ENCODE measurements around the gene ZCCHC2.

The ZCCHC2 gene

DNA sequence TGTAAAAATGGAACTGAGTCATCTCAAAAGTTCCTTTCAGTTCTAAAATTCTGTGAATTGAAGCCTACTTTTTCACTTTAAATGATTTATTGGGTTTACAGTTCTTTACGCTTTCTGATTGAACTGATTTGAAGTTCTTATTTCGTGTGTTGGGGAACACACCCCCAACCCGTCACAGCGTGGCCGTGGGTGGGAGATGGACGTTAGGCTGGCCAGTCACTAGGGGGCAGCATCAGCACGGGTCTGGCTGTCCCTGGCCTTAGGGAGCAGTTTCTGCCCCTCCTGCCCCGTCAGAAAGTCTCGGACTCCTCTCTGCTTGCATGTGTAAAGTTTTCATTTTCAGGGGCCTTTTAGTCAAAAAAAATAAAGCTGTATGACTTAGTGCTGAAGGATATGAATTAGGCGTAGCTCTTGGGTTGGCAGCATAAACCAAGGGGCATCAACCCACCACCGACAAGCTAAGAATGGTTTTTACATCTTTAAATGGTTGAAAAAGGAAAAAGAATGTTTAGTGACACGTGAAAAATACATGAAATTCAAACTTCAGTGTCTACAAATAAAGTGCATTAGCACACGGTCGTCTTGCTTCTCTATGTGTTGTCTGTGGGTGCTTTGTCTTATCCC, 63.4 kb downstream of the ZCCHC2 start:
- H3K4me1 Mint-ChIP-seq (ENCODE audit: low read depth), result peaks cover 36% of the 10 kb centered on the region
- peak overlapping the region; percentile 87 for H3K27ac Mint-ChIP-seq
- H3K36me3 Mint-ChIP-seq (ENCODE audit: low read depth), result peaks cover 28% of the 10 kb centered on the region
- no peaks in the 10 kb centered on the region for H3K27me3 Mint-ChIP-seq (ENCODE audit: low read depth)
- peak overlapping the region; percentile 30 for H3K4me3 Mint-ChIP-seq
- no peaks in the 10 kb centered on the region for H3K9me3 Mint-ChIP-seq
- peak; percentile 85 for DNase-seq (ENCODE audit: low spot score)

DNA sequence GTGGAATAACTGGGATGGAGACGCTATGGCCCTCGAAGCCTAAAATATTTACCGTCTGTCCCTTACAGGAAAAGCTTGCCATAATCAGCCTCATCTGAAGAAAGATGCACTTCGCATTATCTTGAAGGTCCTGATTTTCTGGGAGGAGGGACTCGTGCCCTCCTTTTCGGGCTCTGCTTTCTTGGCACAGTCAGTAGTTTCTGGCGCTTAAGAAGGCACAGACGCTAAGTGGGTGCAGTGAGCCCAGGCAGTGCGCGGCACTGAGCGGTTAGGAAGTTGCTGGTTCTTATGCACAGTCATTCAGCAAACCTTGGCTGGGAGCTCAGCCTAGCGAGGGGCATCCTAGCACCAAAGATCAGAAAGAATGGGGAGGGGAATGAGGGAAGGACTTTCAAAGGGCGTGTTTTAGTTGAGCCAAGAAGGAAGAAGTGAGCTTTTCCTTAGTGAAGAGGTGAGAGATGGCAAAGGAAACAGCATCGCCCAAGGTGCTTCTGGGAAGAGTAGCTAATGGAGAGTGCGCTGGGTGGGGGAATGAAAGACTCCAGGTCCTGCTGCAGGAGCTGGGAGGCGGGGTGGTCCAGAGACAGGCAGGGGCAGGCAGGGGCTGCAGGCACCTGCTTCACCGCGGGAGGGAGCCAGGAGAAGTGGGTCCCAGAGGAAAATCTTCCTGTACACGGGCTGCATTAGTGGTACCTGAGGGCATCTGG, 64.1 kb downstream of the ZCCHC2 start:
- H3K27me3 Mint-ChIP-seq (ENCODE audit: low read depth), result no peaks in the 10 kb centered on the region
- no peak overlapping the region for H3K27ac Mint-ChIP-seq
- no peak for DNase-seq (ENCODE audit: low spot score)
- no peak overlapping the region for H3K4me3 Mint-ChIP-seq
- peaks cover 36% of the 10 kb centered on the region for H3K4me1 Mint-ChIP-seq (ENCODE audit: low read depth)
- peaks cover 25% of the 10 kb centered on the region for H3K36me3 Mint-ChIP-seq (ENCODE audit: low read depth)
- H3K9me3 Mint-ChIP-seq, result no peaks in the 10 kb centered on the region

DNA sequence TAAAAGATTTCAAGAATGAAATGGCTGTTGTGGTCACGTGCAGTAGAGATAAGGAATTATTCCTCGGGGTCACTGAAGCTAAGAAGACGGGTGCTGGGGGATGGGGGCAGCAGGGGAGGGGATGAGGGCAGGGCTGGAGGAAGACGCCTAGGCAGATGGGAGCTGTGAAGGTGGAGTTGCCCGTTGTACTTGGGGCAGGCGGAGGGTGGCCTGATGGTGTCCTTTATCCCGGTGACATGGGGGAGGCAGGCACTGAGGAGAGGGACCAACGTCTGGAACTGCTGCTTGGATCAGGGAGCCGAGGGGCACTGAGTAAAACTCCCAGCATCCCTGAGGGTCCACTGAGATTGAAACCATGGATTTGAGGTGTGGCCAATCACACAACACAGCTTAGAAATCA, 64.9 kb downstream of the ZCCHC2 start:
- no peak overlapping the region for H3K27ac Mint-ChIP-seq
- no peaks in the 10 kb centered on the region for H3K9me3 Mint-ChIP-seq
- no peaks in the 10 kb centered on the region for H3K27me3 Mint-ChIP-seq (ENCODE audit: low read depth)
- H3K36me3 Mint-ChIP-seq (ENCODE audit: low read depth), result peaks cover 23% of the 10 kb centered on the region
- H3K4me3 Mint-ChIP-seq, result no peak overlapping the region
- no peak for DNase-seq (ENCODE audit: low spot score)
- peaks cover 36% of the 10 kb centered on the region for H3K4me1 Mint-ChIP-seq (ENCODE audit: low read depth)

DNA sequence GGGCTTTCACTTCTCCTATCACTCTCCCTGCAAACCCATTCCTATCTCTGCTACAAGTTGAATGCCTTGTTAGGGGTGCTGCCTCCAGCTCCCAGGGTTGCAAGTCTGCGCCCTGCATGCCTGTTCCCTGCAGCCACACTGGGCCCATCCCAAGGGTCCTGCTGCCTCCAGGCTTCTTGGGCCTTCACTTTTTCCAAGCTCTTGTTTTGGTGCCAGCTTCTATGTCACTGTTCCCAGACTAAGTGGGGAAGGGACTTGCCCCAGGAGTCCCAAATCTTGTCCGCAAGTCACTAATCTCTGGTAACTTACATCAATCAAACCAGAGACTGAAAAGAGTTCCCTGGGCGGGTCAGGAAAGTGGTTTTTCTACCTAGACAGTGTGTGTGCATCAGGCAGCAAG, 65.4 kb downstream of the ZCCHC2 start:
- peaks cover 36% of the 10 kb centered on the region for H3K4me1 Mint-ChIP-seq (ENCODE audit: low read depth)
- peaks cover 3% of the 10 kb centered on the region for H3K27me3 Mint-ChIP-seq (ENCODE audit: low read depth)
- H3K4me3 Mint-ChIP-seq, result no peak overlapping the region
- no peak overlapping the region for H3K27ac Mint-ChIP-seq
- H3K36me3 Mint-ChIP-seq (ENCODE audit: low read depth), result peaks cover 21% of the 10 kb centered on the region
- no peaks in the 10 kb centered on the region for H3K9me3 Mint-ChIP-seq
- no peak for DNase-seq (ENCODE audit: low spot score)

DNA sequence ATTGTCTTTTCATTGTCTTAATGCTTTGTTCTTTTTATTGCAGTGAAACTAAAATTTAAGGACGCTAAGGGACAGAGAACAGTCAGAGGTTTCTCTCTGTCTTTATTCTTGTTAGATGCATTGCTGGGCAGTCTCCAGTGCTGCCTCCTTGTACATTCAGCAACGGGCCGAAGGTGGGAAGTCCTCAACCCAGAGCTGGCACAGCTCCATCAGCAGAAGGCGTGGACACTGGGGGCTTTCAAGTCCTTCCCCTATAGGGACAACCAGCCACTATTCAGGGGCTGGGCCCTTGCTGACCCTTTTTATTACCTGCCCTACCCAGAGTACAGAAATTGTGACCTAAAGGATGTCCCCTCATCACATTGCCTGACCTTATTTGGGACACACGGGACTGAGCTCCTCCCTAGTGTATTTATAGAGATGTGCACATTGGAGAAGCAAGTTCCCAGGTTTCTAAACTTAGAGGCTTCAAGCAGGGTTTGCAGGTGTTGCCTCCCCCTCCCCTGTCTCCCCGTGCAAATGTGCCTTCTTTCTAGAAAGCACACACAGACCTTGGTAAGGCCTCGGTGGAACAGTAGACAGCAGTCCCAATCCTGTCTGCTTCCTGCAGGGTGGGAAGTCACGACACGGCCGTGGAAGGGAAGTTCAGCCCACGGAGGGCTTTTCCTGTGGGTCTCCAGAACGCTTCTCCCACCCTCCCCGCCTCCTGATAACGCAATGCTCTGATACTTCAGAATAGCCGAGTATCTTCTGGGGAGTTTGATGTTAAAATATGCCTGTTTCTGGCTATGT, 68.2 kb downstream of the ZCCHC2 start:
- H3K27me3 Mint-ChIP-seq (ENCODE audit: low read depth), result peaks cover 21% of the 10 kb centered on the region
- no peak for DNase-seq (ENCODE audit: low spot score)
- peaks cover 13% of the 10 kb centered on the region for H3K4me1 Mint-ChIP-seq (ENCODE audit: low read depth)

DNA sequence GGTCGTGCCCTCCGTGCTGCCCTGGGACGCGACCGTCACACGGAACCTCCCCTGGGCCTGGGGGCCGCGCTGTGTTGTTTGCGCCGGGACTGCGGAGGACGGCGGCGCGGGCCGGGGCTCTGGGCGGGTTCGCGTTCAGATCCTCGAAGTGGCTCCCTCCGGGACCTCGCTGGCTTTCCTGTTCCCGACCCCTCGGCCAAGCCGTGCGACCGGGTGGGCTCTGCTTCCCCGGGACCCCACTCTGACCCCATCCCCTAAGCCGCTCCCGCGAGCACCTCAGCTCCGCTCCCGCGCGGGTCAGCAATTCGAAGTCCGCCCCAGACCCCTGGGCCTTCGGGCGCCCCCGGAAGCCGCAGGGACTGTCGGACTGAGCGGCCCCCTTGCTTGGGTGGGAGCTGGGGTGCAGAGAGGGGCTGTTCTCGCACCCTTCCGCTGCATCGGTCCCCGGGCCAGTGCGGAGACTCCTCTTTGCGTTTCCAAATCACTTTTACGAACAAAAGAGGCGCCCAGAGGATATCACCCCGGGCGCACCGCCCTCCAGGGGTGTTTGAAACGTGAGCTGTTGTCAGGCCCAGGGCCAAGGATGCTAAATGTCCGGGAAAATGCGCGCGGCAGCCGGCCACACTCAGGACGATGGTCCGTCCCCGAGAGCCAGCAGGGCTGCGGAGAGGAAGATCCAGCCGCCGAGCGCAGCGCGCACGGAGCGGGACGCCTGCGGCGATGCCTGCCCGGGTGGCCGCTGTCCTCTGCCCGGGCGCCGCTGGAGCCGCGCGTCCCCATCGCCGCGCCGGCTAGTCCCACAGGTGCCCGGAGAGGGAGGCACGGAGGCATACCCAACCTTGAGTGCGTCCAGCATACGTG, 73.5 kb downstream of the ZCCHC2 start:
- H3K27me3 Mint-ChIP-seq (ENCODE audit: low read depth), result peaks cover 63% of the 10 kb centered on the region
- H3K4me3 Mint-ChIP-seq, result peak overlapping the region; percentile 65

More for the DNA sequence above, 68.2 kb downstream of the ZCCHC2 start:
- Mint-ChIP-seq H3K4me3 (no peak overlapping the region), H3K9me3 (no peaks in the 10 kb centered on the region), H3K27ac (no peak overlapping the region), H3K36me3 (ENCODE audit: low read depth) (peaks cover 6% of the 10 kb centered on the region)

DNA sequence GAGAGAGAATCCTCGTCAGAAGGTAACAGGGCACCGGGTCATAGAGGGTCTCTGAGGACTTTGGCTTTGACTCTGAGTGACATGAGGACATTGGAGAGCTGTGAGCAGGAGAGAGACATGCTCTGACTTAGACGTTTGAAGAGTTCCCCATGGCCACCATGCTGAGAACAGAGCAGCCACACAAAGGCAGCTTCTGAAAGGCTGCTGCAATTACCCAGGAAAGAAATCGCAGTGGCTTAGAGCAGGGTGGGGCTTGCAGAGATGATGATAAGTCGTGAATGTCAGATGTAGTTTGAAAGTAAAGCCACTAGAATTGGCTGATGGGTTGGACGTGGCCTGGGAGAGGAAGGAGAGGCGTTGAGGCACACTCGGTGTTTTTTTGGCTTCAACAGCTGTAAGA, 79.0 kb downstream of the ZCCHC2 start:
- no peak overlapping the region for H3K27ac Mint-ChIP-seq
- H3K27me3 Mint-ChIP-seq (ENCODE audit: low read depth), result peaks cover 55% of the 10 kb centered on the region
- no peak for DNase-seq (ENCODE audit: low spot score)
- H3K9me3 Mint-ChIP-seq, result no peaks in the 10 kb centered on the region
- H3K4me3 Mint-ChIP-seq, result no peak overlapping the region
- no peaks in the 10 kb centered on the region for H3K36me3 Mint-ChIP-seq (ENCODE audit: low read depth)
- H3K4me1 Mint-ChIP-seq (ENCODE audit: low read depth), result peaks cover 5% of the 10 kb centered on the region

More for the DNA sequence above, 73.5 kb downstream of the ZCCHC2 start:
- DNase-seq (ENCODE audit: low spot score), result no peak
- Mint-ChIP-seq H3K27ac (no peak overlapping the region), H3K9me3 (no peaks in the 10 kb centered on the region), H3K4me1 (ENCODE audit: low read depth) (peaks cover 5% of the 10 kb centered on the region), H3K36me3 (ENCODE audit: low read depth) (no peaks in the 10 kb centered on the region)

DNA sequence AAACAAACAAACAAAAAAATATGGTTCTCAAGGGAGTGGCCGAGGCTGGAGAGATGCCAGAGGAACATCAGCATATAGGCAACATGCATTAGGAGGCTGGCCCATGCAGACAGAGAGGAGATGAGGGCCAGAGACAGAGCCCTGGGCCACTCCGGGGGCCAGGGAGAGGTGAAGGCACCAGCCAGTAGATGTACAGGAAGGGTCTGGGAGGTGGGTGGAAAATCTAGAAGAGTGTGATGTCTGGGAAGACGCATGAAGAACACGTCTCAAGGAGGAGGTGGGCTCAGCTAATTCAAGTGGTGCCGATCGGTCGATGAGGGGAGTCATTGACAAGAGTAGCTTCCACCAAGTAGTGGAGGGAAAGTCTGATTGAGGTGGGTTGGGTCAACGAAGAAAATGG, 79.9 kb downstream of the ZCCHC2 start:
- no peaks in the 10 kb centered on the region for H3K4me1 Mint-ChIP-seq (ENCODE audit: low read depth)
- DNase-seq (ENCODE audit: low spot score), result no peak
- no peaks in the 10 kb centered on the region for H3K36me3 Mint-ChIP-seq (ENCODE audit: low read depth)
- H3K9me3 Mint-ChIP-seq, result no peaks in the 10 kb centered on the region
- H3K27ac Mint-ChIP-seq, result no peak overlapping the region
- H3K27me3 Mint-ChIP-seq (ENCODE audit: low read depth), result peaks cover 48% of the 10 kb centered on the region
- H3K4me3 Mint-ChIP-seq, result no peak overlapping the region

DNA sequence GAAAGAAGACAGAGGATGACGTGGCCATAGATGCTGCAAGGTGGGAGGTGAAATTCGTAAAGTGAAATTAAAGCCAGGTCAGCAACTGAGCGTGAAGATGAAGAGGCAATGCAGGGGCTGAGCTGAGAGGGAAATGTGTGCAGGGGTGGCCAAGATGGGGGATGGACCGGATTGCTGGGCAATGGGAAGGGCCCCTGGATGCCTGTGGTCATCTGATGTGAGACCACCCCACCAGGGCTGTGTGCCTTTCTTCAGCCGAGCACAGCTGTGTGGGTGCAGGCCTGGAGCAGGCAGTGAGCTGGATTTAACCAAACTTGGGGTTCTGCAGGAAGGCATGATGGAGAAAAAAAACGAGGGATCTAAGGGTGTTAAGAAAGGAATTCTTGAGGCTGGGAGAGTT, 80.4 kb downstream of the ZCCHC2 start:
- Mint-ChIP-seq H3K4me1 (ENCODE audit: low read depth) (no peaks in the 10 kb centered on the region), H3K36me3 (ENCODE audit: low read depth) (no peaks in the 10 kb centered on the region), H3K27me3 (ENCODE audit: low read depth) (peaks cover 45% of the 10 kb centered on the region), H3K27ac (no peak overlapping the region), H3K4me3 (no peak overlapping the region), H3K9me3 (no peaks in the 10 kb centered on the region)
- no peak for DNase-seq (ENCODE audit: low spot score)

DNA sequence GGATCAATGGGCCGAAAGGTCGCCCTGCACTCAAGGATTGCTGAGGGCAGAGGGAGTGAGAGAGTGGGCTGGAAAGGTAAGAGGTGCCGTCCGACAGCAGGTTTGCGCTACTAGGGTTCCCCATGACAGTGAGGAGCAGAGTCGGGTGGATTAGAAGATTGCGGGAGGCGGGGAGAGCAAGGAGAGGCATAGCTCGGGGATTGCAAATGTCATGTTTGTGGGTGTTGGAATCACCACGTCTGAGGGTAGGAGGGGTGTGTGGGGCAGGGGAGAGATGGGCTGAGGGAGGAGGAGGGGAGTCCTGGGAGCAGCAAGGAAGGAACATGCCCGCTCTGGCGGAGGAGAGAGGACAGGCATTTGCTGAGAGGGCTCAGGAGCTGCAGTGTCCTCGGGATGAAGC, 81.2 kb downstream of the ZCCHC2 start:
- Mint-ChIP-seq H3K27ac (no peak overlapping the region), H3K36me3 (ENCODE audit: low read depth) (no peaks in the 10 kb centered on the region), H3K4me3 (no peak overlapping the region), H3K27me3 (ENCODE audit: low read depth) (peaks cover 38% of the 10 kb centered on the region), H3K4me1 (ENCODE audit: low read depth) (no peaks in the 10 kb centered on the region), H3K9me3 (no peaks in the 10 kb centered on the region)
- DNase-seq (ENCODE audit: low spot score), result no peak

DNA sequence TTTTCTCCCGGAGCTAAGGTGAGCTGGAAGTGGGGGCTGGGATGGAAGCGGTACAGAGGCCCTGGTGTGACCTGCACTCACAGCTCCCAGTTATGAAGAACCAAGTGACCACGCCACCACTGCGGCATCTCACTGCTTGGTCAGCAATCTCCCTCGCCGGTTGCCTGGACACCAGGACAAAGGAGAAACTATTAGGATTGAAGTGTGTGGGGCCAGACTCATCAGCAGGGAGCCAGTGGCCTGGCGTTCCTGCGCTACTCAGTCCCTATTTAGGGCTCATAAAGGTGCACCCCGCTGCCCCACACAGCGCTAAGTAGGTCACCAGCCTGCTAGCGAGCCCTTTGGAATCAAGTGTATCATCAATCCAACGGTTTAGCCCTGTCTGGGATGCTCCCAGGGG, 82.9 kb downstream of the ZCCHC2 start:
- Mint-ChIP-seq H3K27me3 (ENCODE audit: low read depth) (peaks cover 32% of the 10 kb centered on the region), H3K36me3 (ENCODE audit: low read depth) (no peaks in the 10 kb centered on the region), H3K27ac (no peak overlapping the region), H3K4me3 (no peak overlapping the region), H3K9me3 (no peaks in the 10 kb centered on the region), H3K4me1 (ENCODE audit: low read depth) (no peaks in the 10 kb centered on the region)
- no peak for DNase-seq (ENCODE audit: low spot score)

DNA sequence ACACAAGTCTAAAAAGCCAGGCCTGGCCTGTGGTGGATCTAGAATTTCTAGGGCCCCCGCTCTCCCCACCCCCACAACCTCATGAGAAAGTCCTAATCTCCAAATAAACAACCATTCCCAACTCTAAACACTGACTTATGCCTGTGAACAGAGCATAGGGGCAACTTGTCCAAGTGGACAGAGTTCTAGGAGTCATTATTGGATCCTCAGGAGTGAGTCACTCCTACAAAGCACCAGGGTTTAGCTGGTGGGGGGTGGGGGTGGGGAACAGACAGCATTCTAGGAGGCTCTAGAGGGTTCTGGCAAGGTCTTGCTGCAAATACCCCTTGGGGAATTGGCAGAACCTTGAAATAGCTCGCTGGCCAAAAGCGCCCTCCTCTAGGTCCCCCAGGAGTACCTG, 83.3 kb downstream of the ZCCHC2 start:
- H3K27me3 Mint-ChIP-seq (ENCODE audit: low read depth), result peaks cover 33% of the 10 kb centered on the region
- H3K9me3 Mint-ChIP-seq, result no peaks in the 10 kb centered on the region
- H3K4me3 Mint-ChIP-seq, result no peak overlapping the region
- no peak overlapping the region for H3K27ac Mint-ChIP-seq
- H3K36me3 Mint-ChIP-seq (ENCODE audit: low read depth), result no peaks in the 10 kb centered on the region
- H3K4me1 Mint-ChIP-seq (ENCODE audit: low read depth), result no peaks in the 10 kb centered on the region
- no peak for DNase-seq (ENCODE audit: low spot score)

DNA sequence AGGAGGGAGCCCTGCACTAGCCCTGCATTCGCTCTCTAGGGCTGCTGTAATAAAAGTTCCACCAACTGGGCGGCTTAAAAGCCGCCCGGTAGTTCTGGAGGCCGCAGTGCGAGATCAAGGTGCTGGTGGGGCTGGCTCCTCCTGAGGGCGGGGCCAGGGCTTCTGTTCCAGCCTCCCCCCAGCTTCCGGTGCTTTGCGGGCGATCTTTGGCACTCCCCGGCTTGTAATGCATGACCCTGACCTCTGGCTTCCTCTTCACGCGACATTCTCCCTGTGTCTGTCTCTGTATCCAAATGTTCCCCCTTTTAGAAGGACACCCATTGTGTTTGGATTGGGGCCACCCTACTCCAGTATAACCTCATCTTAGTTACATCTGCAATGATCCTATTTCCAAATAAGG, 84.5 kb downstream of the ZCCHC2 start:
- Mint-ChIP-seq H3K27ac (no peak overlapping the region), H3K4me1 (ENCODE audit: low read depth) (no peaks in the 10 kb centered on the region), H3K27me3 (ENCODE audit: low read depth) (peaks cover 24% of the 10 kb centered on the region), H3K9me3 (no peaks in the 10 kb centered on the region), H3K4me3 (no peak overlapping the region), H3K36me3 (ENCODE audit: low read depth) (no peaks in the 10 kb centered on the region)
- DNase-seq (ENCODE audit: low spot score), result no peak

All from T-helper 2 cell treated with Interferon-gamma antibody and Interleukin-4, amounts not matched to agents 5 μg/mL and 100 μg/mL, for 36 hours (primary cell).